HL-60 (cell line): ENCODE data around the gene HK1.

Experiments
- DNase-seq, 2 experiments: peaks; one replicate each; pipeline ENCODE4 v3.0.0-alpha.2; 2010 to 2020; ENCODE audit warnings: low read depth in 1 of 2, low spot score in 1 of 2
- H3K27ac ChIP-seq: fragments of 250-450 bp; sonication (Bioruptor Pico); replicated peaks from 2 replicates; pipeline ENCODE4 v1.5.1; 2020; ENCODE audit warnings: mild to moderate bottlenecking, moderate library complexity
- H3K27me3 ChIP-seq: fragments of 250-450 bp; sonication (Bioruptor Pico); 2 replicates; pipeline ENCODE4 v1.5.1; 2021; ENCODE audit warnings: mild to moderate bottlenecking, moderate library complexity; ENCODE audit not compliant: insufficient read depth, poor library complexity, severe bottlenecking
- H3K4me3 ChIP-seq: replicated peaks from 2 replicates; pipeline ENCODE4 v1.5.1; 2011; ENCODE audit warnings: mild to moderate bottlenecking, control low read depth, low read length; ENCODE audit not compliant: insufficient read depth
- CTCF ChIP-seq: IDR thresholded peaks from one replicate; pipeline ENCODE4 v1.5.1; 2011; ENCODE audit warnings: low read length, control low read depth, inconsistent platforms; ENCODE audit not compliant: insufficient read depth
- GABPA ChIP-seq: IDR thresholded peaks from 2 replicates; pipeline ENCODE4 v1.6.1; 2012; ENCODE audit warnings: low read depth
- POLR2AphosphoS5 ChIP-seq: IDR thresholded peaks from 2 replicates; pipeline ENCODE4 v1.6.1; 2012; ENCODE audit warnings: low read depth
- REST ChIP-seq: IDR thresholded peaks from 2 replicates; pipeline ENCODE4 v1.6.1; 2012; ENCODE audit warnings: low read depth; ENCODE audit not compliant: insufficient replicate concordance
- SPI1 ChIP-seq: IDR thresholded peaks from 2 replicates; pipeline ENCODE4 v1.6.1; 2012; ENCODE audit warnings: low read depth, mild to moderate bottlenecking, borderline replicate concordance

The HK1 gene

DNA sequence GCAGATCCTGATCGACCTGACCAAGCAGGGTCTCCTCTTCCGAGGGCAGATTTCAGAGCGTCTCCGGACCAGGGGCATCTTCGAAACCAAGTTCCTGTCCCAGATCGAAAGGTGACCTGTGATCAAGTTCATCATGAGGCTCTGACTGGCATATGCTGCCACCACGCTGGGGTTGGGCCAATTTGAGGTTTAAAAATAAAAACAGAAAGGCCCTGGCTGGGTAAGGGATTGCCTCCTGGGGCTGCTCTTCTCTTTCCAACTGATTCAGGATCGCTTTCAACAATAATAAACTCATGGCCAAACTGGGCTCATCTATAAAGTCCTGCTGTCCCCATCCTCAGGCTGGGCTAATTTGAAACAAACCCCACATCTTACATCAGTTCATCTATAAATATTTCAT, 17.1 kb upstream of the HK1 start:
- Histone ChIP-seq H3K27ac (no peak overlapping the region), H3K4me3 (no peak overlapping the region), H3K27me3 (no peaks in the 10 kb centered on the region)
- TF ChIP-seq CTCF: no peak
- TF ChIP-seq POLR2AphosphoS5: no peak
- TF ChIP-seq GABPA: no peak
- no peak for TF ChIP-seq REST
- no peak for TF ChIP-seq SPI1
- no peak for DNase-seq

- H3K4me3 ChIP-seq: no peak overlapping the region
- H3K27ac ChIP-seq: no peak overlapping the region
- TF ChIP-seq POLR2AphosphoS5 (no peak), GABPA (no peak), CTCF (no peak), REST (no peak), SPI1 (no peak)
- H3K27me3 ChIP-seq: no peaks in the 10 kb centered on the region
- DNase-seq: no peak
These were observed 16.0 kb upstream of the HK1 start for GRCh38 chr10:69262292-69262751.

DNA sequence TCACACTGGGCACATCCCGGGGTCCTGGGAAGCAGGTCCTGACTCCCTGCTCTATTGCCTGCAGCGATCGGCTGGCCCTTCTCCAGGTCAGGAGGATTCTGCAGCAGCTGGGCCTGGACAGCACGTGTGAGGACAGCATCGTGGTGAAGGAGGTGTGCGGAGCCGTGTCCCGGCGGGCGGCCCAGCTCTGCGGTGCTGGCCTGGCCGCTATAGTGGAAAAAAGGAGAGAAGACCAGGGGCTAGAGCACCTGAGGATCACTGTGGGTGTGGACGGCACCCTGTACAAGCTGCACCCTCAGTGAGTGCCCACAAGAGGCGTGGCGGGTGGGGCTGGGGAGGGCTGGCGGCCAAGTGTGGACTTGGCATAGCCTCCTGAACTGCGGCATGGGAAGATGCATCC, 12.8 kb upstream of the HK1 start:
- no peak for TF ChIP-seq REST
- TF ChIP-seq CTCF: no peak
- TF ChIP-seq SPI1: no peak
- no peak for TF ChIP-seq GABPA
- no peak for TF ChIP-seq POLR2AphosphoS5
- Histone ChIP-seq H3K27ac (no peak overlapping the region), H3K27me3 (no peaks in the 10 kb centered on the region), H3K4me3 (no peak overlapping the region)
- no peak for DNase-seq
